HG02623 (cell line): ENCODE data around the gene BYSL.

Experiments
- ATAC-seq: cut with Tn5 transposase; IDR thresholded peaks from one replicate; pipeline ENCODE4 v1.9.1; 2021; ENCODE audit warnings: moderate library complexity; ENCODE audit not compliant: unreplicated experiment

Gene BYSL

DNA sequence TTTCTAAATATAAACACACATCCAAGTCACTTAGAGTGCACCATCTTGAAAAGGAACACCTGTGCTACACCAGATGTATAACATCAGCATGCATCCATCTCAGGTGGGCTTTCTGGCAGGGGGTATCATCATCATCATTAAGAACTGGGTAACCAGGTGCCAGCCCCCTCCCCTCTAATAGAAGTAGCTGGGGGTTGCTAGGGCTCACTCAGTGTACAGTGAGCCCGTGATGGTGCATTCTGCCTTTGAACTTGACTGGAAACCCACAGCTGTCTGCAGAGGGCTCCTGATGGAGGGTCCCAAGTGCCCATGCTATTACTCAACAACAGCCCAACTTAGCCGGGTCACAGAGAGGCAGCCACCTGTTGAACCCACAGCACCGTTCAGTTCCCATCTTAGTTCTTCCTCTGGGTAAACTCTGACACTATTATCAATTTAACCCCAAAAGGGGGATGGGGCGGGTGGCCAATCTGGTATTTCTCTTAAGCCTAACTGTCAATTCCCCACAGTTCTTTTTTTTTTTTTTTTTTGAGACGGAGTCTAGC is 53.1 kb downstream of the BYSL start:
- no peak for ATAC-seq

DNA sequence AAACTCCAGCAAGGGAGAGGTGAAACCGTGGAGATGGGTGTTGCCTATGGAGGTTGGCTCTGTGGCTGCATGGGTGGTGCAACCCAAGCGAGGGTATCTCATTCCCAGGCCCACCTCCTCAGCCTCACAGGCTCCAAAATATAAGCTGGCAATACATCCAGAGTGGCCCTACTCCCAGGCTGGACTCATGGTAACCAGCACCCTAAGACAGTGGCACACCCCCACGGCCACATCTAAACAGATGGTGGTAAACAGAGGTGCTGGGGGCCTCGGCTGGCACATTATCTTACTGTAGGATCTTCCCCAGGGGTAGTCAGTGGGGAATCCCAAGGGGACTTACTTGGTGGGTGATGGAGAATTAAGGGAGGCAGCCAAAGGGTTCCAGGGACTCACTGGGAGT is 54.0 kb downstream of the BYSL start:
- no peak for ATAC-seq

DNA sequence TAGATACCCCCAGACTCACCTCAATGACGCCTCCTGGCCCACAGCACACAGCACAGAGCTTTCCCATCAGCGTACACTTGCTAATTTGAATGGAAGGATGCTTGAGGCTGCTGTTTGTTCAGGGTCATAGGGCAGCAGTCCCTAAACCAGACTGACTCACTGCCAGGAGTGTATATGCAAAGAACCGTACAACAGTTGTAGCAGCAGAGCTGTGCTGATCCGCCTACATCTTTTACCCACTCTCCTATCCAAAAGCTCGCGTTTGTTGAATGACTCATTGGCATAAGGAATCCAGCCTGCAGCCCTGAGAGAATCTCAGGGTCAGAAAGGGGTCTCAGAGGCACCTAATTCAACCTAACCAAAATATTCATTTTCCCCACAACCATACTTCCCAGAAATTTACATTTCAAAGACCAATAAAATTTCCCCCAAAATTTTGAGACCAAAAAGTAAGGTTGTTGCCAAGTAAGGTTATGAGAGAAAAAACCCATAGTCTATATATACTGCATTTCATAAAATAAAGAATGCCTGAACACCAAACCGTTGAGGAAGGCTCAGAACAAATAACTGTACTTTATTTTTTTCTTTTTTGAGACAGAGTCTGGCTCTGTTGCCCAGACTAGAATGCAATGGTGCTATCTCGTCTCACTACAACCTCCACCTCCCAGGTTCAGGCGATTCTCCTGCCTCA is 55.6 kb downstream of the BYSL start:
- no peak for ATAC-seq
